Measurements from ENCODE around the gene PLEKHH1.
A peak's percentile ranks its signal among the peaks of the same experiment; 100 is the strongest.

PLEKHH1 gene

GRCh38 chr14:67569651-67570290 lies 36.7 kb downstream of the PLEKHH1 start:
- no peak for DNase-seq

GRCh38 chr14:67570453-67570852 lies 37.4 kb downstream of the PLEKHH1 start:
- no peak for DNase-seq

GRCh38 chr14:67571275-67571990 lies 38.3 kb downstream of the PLEKHH1 start:
- DNase-seq: peak; percentile 36

- DNase-seq: no peak
These were observed 38.9 kb downstream of the PLEKHH1 start for GRCh38 chr14:67571991-67572323.

DNA sequence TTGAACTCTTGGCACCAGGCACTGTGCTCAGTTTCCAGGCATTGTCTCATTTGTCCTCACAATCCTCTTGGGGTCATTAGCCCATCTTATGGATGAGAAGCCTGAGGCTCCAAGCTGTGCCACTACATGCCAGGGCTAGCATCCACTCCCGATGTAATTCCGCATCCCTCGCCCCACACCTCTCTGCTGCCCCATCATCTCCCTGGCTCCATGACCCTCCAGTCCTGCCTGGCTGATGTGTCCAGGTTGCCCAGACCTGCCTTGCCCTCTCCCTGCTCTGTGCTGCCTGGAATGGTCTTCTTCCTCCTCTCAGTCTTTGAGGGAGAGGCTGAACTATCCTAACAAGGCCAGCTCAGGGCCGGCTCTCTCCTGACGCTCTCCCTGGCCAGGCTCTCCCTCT lies 39.5 kb downstream of the PLEKHH1 start:
- DNase-seq: no peak

DNA sequence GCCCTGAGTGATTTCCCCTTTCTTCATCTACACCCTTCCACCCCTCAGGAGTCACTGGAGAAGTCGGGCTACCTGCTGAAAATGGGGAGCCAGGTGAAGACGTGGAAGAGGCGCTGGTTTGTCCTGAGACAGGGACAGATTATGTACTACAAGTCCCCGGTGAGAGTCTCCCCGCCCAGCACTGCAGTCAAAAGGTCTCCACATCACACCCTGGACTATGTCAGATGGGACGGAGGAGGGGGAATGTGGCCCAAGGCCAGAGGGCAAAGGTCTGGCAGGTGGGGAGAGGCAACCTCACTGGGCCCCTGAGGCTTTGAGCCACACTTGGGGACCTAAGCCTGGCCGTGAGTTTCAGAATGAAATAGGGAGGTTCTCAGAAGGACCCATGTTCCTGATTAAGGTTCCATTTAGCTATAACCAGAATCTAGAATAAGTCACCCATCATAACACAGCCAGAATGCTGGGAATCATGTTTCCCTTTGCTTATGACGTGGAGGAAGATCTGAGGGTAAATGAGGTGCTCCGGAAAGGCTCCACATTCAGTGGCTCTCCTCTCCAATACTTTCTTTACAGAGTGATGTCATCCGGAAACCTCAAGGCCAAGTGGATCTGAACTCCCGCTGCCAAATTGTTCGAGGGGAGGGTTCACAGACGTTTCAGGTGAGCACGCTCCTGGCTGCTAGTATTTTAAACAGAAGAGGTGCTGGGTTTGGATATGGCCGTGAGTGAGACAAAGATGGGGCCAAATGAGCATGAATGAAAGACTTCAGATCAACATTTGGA lies 40.3 kb downstream of the PLEKHH1 start:
- DNase-seq: no peak

GRCh38 chr14:67574156-67574555 lies 41.1 kb downstream of the PLEKHH1 start:
- no peak for DNase-seq

DNA sequence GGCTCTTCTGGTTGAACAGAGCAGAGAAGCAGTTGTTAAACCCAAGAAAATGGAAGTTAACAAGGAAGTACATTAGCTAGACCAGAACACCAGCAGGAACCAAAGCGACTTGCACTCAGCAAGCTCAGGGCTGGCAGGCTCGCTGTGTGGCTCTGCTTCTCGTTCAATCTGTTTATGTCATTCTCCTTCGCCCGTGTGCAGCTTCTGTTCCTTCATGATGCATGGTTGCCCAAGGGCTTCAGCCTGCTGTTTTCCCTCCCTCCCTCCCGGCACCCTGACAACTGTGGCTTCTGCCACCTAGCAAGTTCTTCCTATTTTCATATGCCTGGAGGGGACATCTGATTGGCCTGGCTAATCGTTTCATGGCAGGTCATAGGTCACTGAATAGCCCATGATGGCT lies 41.7 kb downstream of the PLEKHH1 start:
- no peak for DNase-seq

DNA sequence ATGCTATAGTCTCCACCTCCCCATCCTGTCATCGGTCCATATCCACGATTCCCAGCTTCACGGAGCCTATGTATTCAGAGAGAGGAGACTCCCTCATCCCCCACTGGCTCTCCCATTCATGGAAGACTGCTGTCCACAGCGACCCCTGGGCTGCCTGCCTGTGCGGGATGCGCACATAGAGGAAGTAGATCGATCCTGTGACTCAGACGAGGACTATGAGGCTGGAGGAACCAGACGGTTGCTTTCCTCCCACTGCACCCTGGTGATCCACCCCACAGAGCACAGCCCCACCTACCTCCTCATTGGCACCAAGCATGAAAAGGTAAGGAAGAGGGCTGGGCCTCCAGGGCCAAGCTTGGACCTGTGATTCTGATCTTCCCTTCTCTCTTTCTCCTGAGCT lies 42.6 kb downstream of the PLEKHH1 start:
- DNase-seq: no peak

DNA sequence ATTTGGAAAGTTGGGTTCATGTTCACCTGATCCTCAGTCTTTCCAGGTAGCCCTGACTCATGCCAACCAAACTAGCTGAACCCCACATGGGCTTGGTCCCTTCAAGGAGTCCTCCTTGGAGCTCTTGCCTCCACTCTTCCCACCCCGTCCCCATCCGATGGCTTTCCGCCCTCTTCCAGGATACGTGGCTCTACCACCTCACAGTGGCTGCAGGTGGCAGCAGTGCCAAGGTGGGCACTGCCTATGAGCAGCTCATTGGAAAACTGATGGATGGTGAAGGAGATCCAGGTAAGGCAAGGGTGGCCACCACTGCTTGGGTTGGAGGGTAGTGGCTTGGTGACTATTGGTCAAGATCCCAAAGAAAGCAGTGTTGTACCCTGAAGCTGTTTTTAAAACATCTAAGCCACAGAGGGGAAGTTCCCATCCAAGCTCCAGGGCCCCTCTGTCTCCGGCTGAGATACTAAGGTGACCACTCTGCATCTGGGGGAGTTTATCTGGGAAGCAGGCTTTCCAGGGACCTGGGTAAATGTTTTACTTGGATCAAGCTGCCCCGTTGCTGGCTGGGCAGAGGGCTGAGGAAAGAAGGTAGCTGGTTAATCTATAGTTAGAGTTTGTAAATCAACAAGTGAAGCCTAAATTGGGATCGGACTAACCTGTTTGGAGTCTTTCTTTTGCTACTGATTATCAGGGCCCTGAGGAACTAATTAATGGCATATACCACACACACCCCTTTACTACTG lies 43.3 kb downstream of the PLEKHH1 start:
- no peak for DNase-seq

- no peak for DNase-seq
These were observed 44.2 kb downstream of the PLEKHH1 start for GRCh38 chr14:67577181-67577808.

DNA sequence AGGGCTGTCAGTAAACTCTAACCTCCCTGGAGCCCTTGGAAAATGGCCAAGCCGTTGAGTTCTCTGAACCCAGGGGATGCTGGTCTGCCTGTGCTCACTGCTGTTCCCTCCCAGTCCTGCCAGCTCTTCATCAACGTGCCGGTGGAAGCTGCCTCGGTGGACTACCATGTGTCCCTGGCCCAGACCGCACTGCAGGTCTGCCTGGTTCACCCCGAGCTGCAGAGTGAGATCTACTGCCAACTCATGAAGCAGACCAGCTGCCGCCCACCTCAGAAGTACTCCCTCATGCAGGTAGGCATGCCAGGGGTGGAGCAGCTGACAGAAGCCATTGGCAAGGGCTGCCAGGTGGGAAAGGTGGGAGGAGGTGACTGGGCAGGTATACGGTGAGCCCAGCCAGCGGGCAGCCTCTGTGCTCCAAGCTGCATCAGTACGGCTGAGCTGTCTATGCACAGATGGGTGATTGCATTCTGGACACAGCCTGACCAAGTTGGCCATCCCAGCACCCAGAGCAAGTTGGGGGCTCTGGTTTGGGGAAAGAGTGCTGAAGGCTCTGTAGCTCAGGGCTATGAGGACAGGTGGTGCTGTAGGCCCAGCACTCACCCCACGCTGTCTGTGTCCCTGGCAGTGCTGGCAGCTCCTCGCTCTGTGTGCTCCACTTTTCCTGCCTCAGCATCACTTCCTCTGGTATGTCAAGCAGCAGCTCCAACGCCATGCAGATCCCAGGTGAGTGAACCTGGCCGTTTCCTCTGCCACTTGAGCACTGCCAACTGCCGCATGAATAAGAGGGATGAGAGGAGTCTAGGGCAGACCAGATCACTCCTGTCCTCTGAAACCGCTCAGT lies 45.0 kb downstream of the PLEKHH1 start:
- DNase-seq: no peak

GRCh38 chr14:67579040-67579439 lies 46.0 kb downstream of the PLEKHH1 start:
- no peak for DNase-seq

- DNase-seq: no peak
These were observed 46.5 kb downstream of the PLEKHH1 start for GRCh38 chr14:67579636-67580035.

DNA sequence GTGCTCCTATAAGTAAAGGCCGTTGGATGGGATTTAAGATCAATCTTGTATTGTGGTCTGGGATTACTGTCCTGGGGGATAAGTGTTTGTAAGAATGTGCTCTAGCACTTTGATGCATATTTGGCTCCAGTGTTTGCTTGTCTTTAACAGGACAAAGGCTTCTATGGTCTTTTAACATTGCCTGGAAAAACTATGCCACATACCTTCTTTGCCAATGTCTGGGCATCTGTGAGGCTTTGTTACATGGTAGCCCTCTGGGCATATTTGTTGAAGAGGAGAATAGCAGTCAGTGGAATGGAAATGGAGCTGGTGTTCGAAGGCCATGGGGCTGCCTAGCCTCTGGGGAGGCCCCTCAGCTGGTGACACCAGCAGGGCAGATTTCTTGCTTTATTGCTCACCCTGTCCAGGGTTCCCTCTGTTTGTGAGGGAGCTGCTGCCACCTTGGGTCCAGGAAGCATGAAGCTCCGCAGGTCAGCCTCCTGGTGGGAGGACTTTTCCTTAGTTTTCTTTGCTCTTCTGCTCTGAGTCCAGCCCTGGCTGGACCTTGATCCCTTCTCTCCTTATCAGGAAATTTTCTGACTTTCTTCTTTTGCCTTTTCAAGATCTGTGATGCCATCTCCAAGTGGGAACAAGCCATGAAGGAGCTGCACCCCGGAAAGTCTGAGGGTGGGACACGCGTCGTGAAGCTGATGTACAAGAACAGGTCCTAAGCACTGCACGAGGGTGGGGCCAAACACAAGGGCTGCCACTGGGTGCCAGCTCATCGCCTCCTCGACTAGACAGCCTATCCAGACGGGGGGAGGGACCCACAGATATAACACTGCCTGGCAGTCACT lies 47.5 kb downstream of the PLEKHH1 start:
- no peak for DNase-seq

DNA sequence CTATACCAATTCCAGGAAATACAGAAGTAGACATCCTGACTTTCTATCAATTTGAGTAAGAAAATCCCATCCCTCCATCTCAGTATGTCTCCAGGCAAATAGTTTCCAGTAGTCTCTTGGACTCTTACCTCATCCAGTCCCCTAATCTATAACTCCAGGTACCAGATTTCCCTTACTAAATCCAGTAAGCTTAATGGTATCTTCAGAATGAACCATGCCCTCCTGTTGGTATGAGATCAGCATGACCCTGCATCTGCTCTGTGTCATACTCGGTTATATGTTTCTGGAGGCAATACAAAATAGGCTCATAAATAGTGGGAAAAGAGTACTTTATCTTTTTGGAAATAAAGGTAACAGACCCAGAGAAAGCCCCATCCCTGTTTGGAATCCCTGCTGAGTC lies 48.6 kb downstream of the PLEKHH1 start:
- DNase-seq: no peak

DNA sequence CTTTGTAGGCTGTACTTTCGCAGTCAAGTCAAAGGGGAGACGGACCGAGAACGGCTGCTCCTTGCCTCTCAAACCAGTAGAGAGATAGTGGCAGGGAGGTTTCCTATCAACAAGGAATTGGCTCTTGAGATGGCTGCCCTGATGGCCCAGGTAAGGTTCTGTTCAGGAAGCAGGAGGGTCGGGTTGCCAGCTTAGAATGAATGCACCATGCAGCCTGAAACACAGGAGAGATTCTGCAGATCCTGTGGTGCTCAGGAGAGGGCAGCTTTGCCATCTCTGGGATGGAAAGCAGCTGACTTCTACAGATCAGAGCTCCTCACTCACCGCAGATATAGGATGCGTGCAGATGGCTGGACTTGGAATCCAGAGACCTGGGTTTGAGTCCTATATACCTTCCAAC lies 49.0 kb downstream of the PLEKHH1 start:
- no peak for DNase-seq

DNA sequence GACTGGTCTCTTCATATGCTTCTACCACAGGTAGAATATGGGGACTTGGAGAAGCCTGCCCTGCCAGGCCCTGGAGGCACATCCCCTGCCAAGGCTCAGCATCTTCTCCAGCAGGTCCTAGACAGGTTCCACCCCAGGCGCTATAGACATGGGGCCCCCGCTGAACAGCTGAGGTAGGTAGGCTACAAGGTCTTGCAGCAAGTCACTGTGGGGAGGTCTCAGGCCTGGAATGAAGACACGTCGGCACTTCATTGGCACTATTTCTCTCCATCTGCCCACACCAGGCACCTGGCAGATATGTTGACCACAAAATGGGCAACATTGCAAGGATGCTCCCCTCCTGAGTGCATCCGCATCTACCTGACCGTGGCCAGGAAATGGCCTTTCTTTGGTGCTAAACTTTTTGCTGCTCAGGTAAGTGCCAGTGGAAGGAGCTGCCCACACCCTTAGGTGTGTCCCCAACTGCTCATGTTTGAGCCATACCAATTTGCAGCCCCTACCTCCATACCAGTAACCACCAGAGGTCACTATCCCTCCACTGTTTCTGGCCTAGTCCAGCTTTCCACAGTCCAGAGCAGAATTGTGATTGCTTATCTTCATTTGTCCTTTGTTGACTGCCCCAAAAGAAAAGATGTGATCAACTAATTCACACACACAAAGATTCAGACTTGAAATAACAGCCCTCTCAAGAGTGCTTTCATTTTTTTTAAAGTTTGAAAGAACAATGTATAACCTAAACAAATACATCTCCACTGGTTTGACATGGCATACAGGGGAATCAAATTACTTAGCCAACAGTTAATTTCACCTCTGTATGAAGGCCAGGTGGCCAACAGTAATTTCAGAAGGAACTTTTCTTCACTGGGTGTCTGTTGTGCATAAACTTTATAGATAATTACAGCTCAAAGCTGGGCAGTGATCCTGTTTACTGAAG lies 50.9 kb downstream of the PLEKHH1 start:
- peak; percentile 8 for DNase-seq

DNA sequence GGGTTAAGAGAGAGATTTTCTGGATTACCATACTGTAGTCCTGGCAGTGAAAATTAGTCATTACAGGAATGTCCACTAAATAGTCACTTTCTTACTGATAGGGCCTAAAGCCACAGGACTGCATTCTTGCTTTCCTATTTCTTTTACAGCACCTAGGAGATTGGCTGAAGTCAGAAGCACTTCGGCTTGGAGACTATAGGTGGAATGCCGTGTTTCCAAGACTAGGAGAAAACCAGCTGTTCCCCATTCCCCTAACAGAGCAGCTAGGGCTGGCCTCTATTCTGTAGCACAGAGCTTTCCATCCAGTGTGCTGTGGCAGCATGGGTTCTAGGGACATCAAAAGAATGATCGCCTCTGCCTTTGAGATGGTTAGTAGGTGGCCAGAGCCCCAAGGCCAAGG lies 51.9 kb downstream of the PLEKHH1 start:
- no peak for DNase-seq

GRCh38 chr14:67586369-67586768 lies 53.3 kb downstream of the PLEKHH1 start:
- DNase-seq: no peak

All from GDM1 (cell line).